CD4-positive, alpha-beta T cell treated with Interleukin-4 for 1 hour (primary cell): ENCODE measurements around the gene GPR180.

Experiments used
- DNase-seq, 2 donors: peaks; one replicate each; pipeline ENCODE4 v3.0.0-alpha.2; 2020 to 2022

Gene GPR180

GRCh38 chr13:94656766-94657165 is 55.1 kb downstream of the GPR180 start:
- DNase-seq: no peak

DNA sequence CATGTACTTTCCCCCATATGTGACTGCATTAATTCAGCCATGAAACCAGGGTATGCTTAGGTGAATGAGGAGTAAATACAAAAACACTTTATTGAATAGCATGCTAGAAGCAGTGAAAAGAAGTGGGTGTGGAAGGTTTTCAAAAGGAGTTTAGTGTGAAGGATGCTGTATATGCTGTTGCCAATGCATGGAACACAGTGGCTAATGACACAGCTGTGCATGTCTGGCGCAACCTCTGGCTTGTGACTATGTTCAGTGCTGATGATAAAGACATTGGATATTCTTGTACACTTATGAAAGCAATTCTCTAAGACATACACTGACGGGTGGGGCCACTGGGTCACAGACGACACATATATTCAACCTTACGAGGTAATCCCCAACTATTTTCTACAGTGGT is 55.5 kb downstream of the GPR180 start:
- no peak for DNase-seq

DNA sequence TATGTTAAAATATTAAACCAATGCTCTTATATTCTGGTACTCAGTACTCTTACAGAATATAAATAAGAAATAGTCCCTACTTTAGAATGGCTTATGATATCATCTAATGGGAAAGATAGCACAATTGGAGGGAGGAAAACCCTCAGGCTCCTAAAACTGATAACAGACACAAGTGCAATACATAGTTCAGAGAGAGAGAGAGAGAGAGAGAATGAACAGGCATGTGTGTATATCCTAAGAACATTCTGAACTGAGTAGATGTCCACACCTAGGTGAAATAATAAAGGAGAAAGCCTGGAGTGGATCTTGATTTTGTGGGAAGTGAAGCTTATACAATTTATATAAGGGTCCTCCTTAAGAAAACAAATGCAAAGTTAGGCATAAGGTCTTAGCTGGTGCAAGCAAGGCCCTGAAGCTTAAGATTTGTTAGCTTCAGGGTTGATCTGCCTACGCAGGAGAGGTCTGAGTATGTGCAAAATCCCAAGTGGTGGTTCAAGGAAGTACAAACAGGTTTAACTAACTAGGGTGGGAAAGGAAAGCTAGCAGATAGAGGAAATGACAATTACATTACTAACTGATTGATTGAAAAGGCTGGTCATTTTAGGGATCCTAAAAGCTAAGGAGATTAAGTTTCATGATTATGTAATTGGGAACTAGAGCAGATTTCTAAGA is 57.4 kb downstream of the GPR180 start:
- DNase-seq: no peak

DNA sequence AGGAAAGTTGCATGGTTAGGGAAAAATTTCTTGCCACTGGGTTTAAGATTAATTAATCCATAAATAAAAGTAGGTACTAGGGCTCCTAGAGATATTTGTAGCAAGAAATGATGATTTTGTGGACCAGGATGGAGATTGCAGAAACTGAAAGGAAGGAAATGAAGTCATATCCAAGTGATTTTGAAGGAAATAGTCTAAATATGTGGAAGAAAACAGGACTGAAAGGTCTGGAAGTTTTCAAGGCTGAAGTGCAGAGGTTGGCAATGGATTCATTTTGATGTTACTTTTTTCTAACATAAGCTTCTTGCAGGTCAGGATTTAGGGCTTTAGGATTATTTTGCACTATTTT is 57.9 kb downstream of the GPR180 start:
- DNase-seq: no peak

- DNase-seq: no peak
Measured at GRCh38 chr13:94660695-94661326, 59.2 kb downstream of the GPR180 start.

- no peak for DNase-seq
Measured at GRCh38 chr13:94661406-94661805, 59.7 kb downstream of the GPR180 start.

DNA sequence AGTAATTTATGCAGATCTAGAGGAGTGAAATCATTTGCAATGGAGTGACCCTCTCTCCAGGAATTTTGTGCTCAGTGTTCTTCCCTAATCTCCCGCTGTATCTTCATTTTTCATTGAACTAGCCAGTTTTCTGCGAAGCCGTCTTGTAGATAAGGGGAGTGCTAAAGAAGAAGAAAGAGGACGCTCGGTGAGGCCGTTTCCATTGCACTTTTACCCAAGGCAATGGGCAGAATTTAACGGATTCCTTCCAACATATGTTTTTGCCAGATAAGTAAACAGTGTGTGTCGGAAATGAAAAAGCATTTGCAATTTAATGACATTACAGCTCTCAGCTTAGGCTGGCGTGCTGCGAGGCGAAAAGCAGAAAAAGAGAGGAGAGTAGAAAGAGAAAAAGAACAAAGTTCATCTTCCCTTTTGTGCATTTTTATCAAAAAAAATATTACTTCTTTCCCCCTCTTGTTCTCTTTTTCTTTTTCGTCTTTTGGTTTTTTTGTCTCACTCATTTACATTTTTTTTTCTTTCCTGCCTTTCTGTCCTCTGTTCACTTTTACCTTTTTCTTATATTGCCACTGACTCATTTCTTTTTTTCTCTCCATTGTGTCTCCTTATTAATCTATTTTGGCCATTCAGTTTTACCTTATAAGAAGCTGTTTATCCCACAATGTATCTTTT is 60.8 kb downstream of the GPR180 start:
- no peak for DNase-seq

GRCh38 chr13:94664889-94665288 is 63.2 kb downstream of the GPR180 start:
- DNase-seq: no peak

- DNase-seq: no peak
Measured at GRCh38 chr13:94666065-94666464, 64.4 kb downstream of the GPR180 start.

GRCh38 chr13:94667190-94667589 is 65.5 kb downstream of the GPR180 start:
- DNase-seq: no peak

GRCh38 chr13:94672400-94672799 is 70.7 kb downstream of the GPR180 start:
- DNase-seq: no peak

DNA sequence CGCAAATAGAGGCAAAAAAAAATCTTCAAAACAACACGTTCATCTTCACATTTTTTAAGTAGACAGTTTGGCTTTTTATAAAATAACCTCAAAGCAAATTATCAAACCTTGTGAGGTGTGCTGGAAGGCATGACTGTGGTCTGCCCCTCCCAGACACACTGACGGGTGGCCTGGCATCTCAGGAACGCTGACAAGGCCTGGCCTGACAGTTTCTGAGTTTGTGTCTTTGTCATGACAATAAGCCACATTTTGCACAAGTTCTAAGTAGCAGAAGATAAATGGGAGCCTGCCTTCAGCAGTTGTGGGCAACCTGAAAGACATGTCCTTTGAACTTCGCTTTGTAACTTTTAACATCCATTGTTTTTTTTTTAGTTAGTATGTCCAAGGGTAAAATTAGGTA is 72.2 kb downstream of the GPR180 start:
- DNase-seq: no peak

- peak; percentile 12 to 38 for DNase-seq
Measured at GRCh38 chr13:94674609-94675348, 73.1 kb downstream of the GPR180 start.

GRCh38 chr13:94677799-94678198 is 76.1 kb downstream of the GPR180 start:
- no peak for DNase-seq

DNA sequence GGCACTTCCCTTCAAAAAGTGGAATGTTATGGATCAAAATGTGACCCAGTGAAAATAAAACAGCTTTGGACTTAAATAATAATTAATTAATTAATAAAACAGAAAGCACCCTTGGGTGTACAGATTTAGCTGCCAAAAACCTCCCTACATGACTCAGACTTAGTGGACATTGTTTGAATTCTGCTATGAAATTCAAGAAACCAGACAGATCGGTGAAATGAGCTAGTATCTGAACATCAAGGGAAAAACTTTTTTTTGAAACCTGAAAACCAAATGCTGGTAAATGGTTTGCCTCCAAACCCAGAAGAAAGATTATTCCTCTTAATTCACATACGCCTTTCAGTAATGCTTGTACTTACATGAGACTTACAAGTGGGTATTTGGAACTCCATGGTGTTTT is 77.2 kb downstream of the GPR180 start:
- no peak for DNase-seq

DNA sequence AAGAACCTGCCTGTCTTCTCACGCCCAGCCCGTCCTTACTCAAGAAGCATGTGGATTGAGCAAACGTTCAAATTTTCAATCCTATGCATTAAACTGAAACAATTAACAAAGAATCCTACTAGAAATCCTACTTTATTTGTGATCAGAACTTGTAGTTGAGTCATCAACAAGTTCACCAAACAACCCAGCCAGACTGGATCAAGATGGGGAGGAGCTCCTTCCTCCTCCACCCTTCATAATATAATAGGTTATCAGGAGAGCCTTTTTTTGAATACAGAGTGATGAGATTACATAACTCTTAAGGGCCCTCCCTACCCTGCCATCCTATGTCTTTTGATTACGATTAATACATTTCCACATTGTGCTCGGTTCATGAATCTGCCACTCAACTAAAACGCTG is 78.0 kb downstream of the GPR180 start:
- DNase-seq: no peak

- no peak for DNase-seq
Measured at GRCh38 chr13:94682229-94682628, 80.6 kb downstream of the GPR180 start.

GRCh38 chr13:94683409-94683808 is 81.8 kb downstream of the GPR180 start:
- DNase-seq: no peak
